Activated CD8-positive, alpha-beta T cell treated with anti-CD3 and anti-CD28 coated beads for 36 hours (primary cell): ENCODE results near the gene FKBP9. TPM values are rescaled to one million over a fixed set of nuclear protein-coding genes. Genes with fewer than 3 reads are reported as not detected.
A peak's percentile ranks its signal among the peaks of the same experiment; 100 is the strongest.

Experiments used
- ATAC-seq: fragments of 200-7000 bp; cut with Tn5 transposase; one replicate; pipeline ENCODE4 v1.10.0; 2021; ENCODE audit warnings: mild to moderate bottlenecking, moderate library complexity
- CTCF ChIA-PET: fragments of 350-600 bp; sonication (Branson Sonifier 250); formaldehyde crosslinking; loops from one replicate; lab custom pipeline; 2021; ENCODE audit warnings: antibody characterized with exemption; lab: Charles Lee
- POLR2A ChIA-PET: fragments of 350-600 bp; sonication (Branson Sonifier 250); formaldehyde crosslinking; loops from one replicate; lab custom pipeline; 2021; ENCODE audit warnings: antibody characterized with exemption; lab: Charles Lee
- DNase-seq: peaks from one replicate; pipeline ENCODE4 v3.0.0-alpha.2; 2020
- H3K27ac Mint-ChIP-seq: one replicate; pipeline ENCODE4 v1.8.0; 2021; ENCODE audit warnings: mild to moderate bottlenecking, mixed read lengths
- H3K27me3 Mint-ChIP-seq: one replicate; pipeline ENCODE4 v1.8.0; 2021; ENCODE audit warnings: mixed read lengths
- H3K36me3 Mint-ChIP-seq: one replicate; pipeline ENCODE4 v1.8.0; 2021; ENCODE audit warnings: low read depth, mixed read lengths
- H3K4me1 Mint-ChIP-seq: one replicate; pipeline ENCODE4 v1.8.0; 2021; ENCODE audit warnings: low read depth, mixed read lengths
- H3K4me3 Mint-ChIP-seq: one replicate; pipeline ENCODE4 v1.8.0; 2021; ENCODE audit warnings: mild to moderate bottlenecking, moderate library complexity, mixed read lengths
- H3K9me3 Mint-ChIP-seq: one replicate; pipeline ENCODE4 v1.8.0; 2021; ENCODE audit warnings: mixed read lengths
- intact Hi-C: fragments of 100-400 bp; cut with micrococcal nuclease; formaldehyde crosslinking; loops from one replicate; pipeline ENCODE4 v1.10.0; 2022
- total RNA-seq, 2 experiments: library from RNA; stranded (reverse); gene quantifications; one replicate each; pipeline ENCODE4 v1.2.3, GENCODE V29; 2021
- TF ChIP-seq, protein P1 (sequence below): fragments of 200-600 bp; IDR thresholded peaks from one replicate; pipeline ENCODE4 v1.8.0; 2022; ENCODE audit warnings: antibody characterized with exemption, mild to moderate bottlenecking

The FKBP9 gene
- total RNA-seq, 2 experiments from 2014 or later: 0.47 TPM; not detected in 1

DNA sequence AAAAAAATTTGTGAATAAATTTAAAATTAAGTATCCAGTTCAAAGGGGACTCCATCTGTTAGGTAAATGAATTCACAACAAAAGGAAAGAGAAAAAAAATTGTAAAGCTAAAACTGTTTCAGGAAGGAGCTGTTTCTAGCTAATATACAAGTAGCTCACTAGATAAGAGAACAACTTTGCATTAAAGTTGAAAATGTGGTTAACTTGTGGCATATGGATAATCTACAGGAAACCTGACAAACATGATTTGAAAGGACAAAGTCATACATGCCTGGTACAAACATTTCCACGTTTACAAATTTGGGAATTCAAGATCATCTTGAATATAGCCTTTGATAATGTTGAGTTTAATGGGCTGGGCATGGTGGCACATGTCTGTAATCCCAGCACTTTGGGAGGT is 96.5 kb downstream of the FKBP9 start:
- TF ChIP-seq, protein P1, sequence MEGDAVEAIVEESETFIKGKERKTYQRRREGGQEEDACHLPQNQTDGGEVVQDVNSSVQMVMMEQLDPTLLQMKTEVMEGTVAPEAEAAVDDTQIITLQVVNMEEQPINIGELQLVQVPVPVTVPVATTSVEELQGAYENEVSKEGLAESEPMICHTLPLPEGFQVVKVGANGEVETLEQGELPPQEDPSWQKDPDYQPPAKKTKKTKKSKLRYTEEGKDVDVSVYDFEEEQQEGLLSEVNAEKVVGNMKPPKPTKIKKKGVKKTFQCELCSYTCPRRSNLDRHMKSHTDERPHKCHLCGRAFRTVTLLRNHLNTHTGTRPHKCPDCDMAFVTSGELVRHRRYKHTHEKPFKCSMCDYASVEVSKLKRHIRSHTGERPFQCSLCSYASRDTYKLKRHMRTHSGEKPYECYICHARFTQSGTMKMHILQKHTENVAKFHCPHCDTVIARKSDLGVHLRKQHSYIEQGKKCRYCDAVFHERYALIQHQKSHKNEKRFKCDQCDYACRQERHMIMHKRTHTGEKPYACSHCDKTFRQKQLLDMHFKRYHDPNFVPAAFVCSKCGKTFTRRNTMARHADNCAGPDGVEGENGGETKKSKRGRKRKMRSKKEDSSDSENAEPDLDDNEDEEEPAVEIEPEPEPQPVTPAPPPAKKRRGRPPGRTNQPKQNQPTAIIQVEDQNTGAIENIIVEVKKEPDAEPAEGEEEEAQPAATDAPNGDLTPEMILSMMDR: no peak
- H3K36me3 Mint-ChIP-seq: peaks cover 14% of the 10 kb centered on the region
- H3K4me3 Mint-ChIP-seq: no peak overlapping the region

DNA sequence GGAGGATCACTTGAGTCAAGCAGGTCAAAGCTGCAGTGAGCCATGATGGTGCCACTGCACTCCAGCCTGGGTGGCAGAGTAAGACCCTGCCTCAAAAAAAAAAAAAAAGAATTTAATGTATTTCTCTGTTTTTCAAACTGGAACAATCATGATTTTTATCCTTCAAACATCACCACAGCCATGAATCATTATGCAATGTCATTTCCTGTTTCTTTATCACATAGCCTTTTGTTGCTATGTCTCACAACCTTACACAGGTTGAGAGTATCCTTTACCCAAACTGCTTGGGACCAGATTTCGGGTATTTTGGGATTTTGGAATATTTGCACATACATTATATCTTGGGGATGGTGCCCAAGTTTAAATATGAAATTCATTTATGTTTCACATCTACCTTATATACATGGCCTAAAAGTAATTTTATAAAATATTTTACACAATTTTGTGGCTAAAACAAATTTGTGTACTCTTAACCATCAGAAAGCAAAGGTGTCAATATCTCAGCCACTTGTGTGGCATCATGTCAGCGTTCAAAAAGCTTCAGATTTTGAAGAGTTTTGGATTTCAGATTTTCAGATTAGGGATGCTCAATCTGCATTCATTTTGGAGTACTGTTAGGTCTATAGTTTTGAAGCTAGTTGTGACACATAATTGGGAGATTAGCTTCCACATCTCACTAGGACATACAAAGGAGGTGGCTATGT is 97.2 kb downstream of the FKBP9 start:
- H3K27me3 Mint-ChIP-seq: no peaks in the 10 kb centered on the region
- peak; percentile 80 for ATAC-seq
- ChIA-PET CTCF (interaction anchor here (0.9 to 3.1 kb wide), 8 partner anchors 7 to 254 kb away, joined by 3 to 20 read pairs (median 3); partner anchors contain the start of genes NT5C3A and RP9), POLR2A (interaction anchor here (0.9 to 2.0 kb wide), 3 partner anchors 8 to 111 kb away, joined by 4 to 7 read pairs (median 6); partner anchors contain the start of gene NT5C3A)
- H3K27ac Mint-ChIP-seq: peak overlapping the region; percentile 77
- TF ChIP-seq, protein P1: no peak
- peaks cover 56% of the 10 kb centered on the region for H3K4me1 Mint-ChIP-seq
- no peak overlapping the region for H3K4me3 Mint-ChIP-seq
- no peak for DNase-seq
- H3K9me3 Mint-ChIP-seq: no peaks in the 10 kb centered on the region
- peaks cover 17% of the 10 kb centered on the region for H3K36me3 Mint-ChIP-seq
- intact Hi-C loops: no loop called here

More for the DNA sequence above, 96.5 kb downstream of the FKBP9 start:
- CTCF ChIA-PET: interaction anchor here (0.9 to 3.1 kb wide), 8 partner anchors 8 to 253 kb away, joined by 3 to 20 read pairs (median 3); partner anchors contain the start of genes NT5C3A and RP9
- H3K9me3 Mint-ChIP-seq: no peaks in the 10 kb centered on the region
- POLR2A ChIA-PET: interaction anchor here (0.9 to 2.0 kb wide), 4 partner anchors 9 to 163 kb away, joined by 3 to 7 read pairs (median 5); partner anchors contain the start of gene NT5C3A
- no peak for DNase-seq
- ATAC-seq: peak; percentile 14
- H3K4me1 Mint-ChIP-seq: peaks cover 49% of the 10 kb centered on the region
- H3K27me3 Mint-ChIP-seq: no peaks in the 10 kb centered on the region
- intact Hi-C loops: no loop called here
- peak overlapping the region; percentile 77 for H3K27ac Mint-ChIP-seq

DNA sequence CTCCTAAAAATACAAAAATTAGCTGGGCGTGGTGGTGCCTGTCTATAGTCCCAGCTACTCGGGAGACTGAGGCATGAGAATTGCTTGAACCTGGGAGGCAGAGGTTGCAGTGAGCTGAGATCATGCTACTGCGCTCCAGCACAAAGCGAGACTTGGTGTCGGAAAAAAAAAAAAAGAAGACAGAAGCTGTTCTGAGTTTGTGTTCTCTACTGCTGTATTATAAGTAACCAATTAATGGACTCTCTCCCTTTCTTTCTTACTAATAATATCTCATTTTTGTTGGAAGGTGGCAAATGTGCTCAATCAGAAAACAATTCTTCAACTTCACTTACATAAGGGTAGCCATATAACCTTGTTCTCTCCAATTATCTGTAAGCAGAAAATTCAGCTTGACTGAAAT is 97.9 kb downstream of the FKBP9 start:
- ChIA-PET POLR2A (no interaction called here), CTCF (interaction anchor here (1.2 to 1.3 kb wide), 2 partner anchors 54 to 208 kb away, joined by 4 to 8 read pairs; partner anchors contain the start of gene RP9)
- H3K4me1 Mint-ChIP-seq: peaks cover 61% of the 10 kb centered on the region
- H3K36me3 Mint-ChIP-seq: peaks cover 22% of the 10 kb centered on the region
- ATAC-seq (no peak), DNase-seq (no peak)
- no peaks in the 10 kb centered on the region for H3K9me3 Mint-ChIP-seq
- peak overlapping the region; percentile 77 for H3K27ac Mint-ChIP-seq
- TF ChIP-seq, protein P1: no peak
- no peaks in the 10 kb centered on the region for H3K27me3 Mint-ChIP-seq
- intact Hi-C loops: no loop called here
- H3K4me3 Mint-ChIP-seq: no peak overlapping the region

Other genes starting within 250 kb of the FKBP9 start
- 10 to 100 TPM; 22.4 to 23.0 TPM for gene KBTBD2, start 65.7 kb upstream of the FKBP9 start, total RNA-seq
- 10 to 100 TPM; 34.2 to 37.7 TPM for gene NT5C3A, start 105.3 kb downstream of the FKBP9 start, total RNA-seq
- gene RP9, start 152.0 kb downstream of the FKBP9 start, total RNA-seq: 10 to 100 TPM; 14.2 to 15.4 TPM
- gene BBS9, start 172.1 kb downstream of the FKBP9 start, total RNA-seq: 1 to 10 TPM; 6.0 to 7.7 TPM